Bronchial epithelial cell (primary cell): ENCODE data around the gene CARS1. TPM values are rescaled to one million over a fixed set of nuclear protein-coding genes. Genes with fewer than 3 reads are reported as not detected.

Experiments used
- DNase-seq: peaks from one replicate; pipeline ENCODE4 v3.0.0-alpha.2; 2010; ENCODE audit warnings: low read depth
- FAIRE-seq: peaks from 2 replicates; lab custom pipeline; 2011; peaks lifted over from hg19 to GRCh38; lab: Jason Lieb, UNC
- H3K27me3 ChIP-seq: 2 replicates; pipeline ENCODE4 v1.5.1; 2011; ENCODE audit warnings: low read length; ENCODE audit not compliant: control insufficient read depth, insufficient read depth
- H3K36me3 ChIP-seq: 2 replicates; pipeline ENCODE4 v1.5.1; 2011; ENCODE audit warnings: low read length; ENCODE audit not compliant: control insufficient read depth, insufficient read depth
- H3K4me3 ChIP-seq: 2 replicates; pipeline ENCODE4 v1.5.1; 2011; ENCODE audit warnings: mild to moderate bottlenecking, low read depth, low read length, control low read depth
- total RNA-seq: library from RNA; depleted of rRNA; stranded (reverse); fragments of >200 nt; gene quantifications from 2 replicates; pipeline ENCODE4 v1.2.1, GENCODE V29; 2014
- TF ChIP-seq, protein P1 (sequence below): IDR thresholded peaks from 2 replicates; pipeline ENCODE4 v1.5.1; 2011; ENCODE audit warnings: mild to moderate bottlenecking, moderate library complexity, low read length, control low read depth, inconsistent platforms; ENCODE audit not compliant: insufficient read depth, severe bottlenecking

Gene CARS1
- total RNA-seq, 1 donor from 2014 or later = 113 TPM

DNA sequence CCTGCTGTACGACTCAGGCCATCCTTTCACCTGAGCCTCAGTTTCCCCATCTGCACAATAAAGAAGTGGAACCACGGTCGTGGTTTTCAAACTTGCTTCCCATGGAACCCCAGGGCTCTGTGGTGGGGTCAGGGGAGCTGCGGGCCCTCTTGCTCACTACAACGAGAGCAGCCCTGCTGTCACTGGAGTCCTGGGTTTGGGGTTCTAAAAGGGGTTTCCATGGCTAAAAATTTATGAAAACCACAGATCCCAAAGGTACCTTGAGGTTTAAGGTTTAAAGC is 45.4 kb upstream of the CARS1 start:
- peaks cover 6% of the 10 kb centered on the region for H3K36me3 ChIP-seq
- H3K27me3 ChIP-seq = no peaks in the 10 kb centered on the region
- H3K4me3 ChIP-seq = no peak overlapping the region
- no peak for FAIRE-seq
- no peak for DNase-seq
- TF ChIP-seq, protein P1, sequence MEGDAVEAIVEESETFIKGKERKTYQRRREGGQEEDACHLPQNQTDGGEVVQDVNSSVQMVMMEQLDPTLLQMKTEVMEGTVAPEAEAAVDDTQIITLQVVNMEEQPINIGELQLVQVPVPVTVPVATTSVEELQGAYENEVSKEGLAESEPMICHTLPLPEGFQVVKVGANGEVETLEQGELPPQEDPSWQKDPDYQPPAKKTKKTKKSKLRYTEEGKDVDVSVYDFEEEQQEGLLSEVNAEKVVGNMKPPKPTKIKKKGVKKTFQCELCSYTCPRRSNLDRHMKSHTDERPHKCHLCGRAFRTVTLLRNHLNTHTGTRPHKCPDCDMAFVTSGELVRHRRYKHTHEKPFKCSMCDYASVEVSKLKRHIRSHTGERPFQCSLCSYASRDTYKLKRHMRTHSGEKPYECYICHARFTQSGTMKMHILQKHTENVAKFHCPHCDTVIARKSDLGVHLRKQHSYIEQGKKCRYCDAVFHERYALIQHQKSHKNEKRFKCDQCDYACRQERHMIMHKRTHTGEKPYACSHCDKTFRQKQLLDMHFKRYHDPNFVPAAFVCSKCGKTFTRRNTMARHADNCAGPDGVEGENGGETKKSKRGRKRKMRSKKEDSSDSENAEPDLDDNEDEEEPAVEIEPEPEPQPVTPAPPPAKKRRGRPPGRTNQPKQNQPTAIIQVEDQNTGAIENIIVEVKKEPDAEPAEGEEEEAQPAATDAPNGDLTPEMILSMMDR = no peak

GRCh38 chr11:3101921-3102640 is 44.9 kb upstream of the CARS1 start:
- no peak for FAIRE-seq
- no peaks in the 10 kb centered on the region for H3K27me3 ChIP-seq
- H3K36me3 ChIP-seq = peaks cover 4% of the 10 kb centered on the region
- DNase-seq = no peak
- TF ChIP-seq, protein P1 = no peak
- no peak overlapping the region for H3K4me3 ChIP-seq

DNA sequence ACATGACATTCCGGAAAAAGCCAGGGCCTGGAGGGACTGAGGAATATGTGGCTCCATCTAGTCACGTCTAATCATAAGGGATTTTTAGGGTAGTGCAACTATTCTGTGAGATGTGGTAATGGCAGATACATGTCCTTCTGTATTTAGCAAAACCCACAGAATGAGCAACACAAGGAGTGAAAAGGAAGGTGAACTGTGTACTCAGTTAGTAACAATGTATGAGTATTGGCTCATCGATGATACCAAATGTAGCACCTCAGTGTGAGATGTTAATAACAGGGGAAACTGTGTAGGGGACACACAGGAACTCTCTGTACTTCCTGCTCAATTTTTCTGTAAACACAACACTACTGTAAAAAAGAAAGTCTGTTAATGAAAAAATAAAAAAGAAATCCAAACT is 42.0 kb upstream of the CARS1 start:
- TF ChIP-seq, protein P1 = no peak
- DNase-seq = no peak
- FAIRE-seq = no peak
- H3K36me3 ChIP-seq = peaks cover 6% of the 10 kb centered on the region
- H3K4me3 ChIP-seq = no peak overlapping the region
- H3K27me3 ChIP-seq = no peaks in the 10 kb centered on the region

GRCh38 chr11:3096909-3097530 is 39.8 kb upstream of the CARS1 start:
- DNase-seq = no peak
- no peaks in the 10 kb centered on the region for H3K27me3 ChIP-seq
- peaks cover 7% of the 10 kb centered on the region for H3K36me3 ChIP-seq
- no peak for FAIRE-seq
- H3K4me3 ChIP-seq = no peak overlapping the region
- TF ChIP-seq, protein P1 = no peak

GRCh38 chr11:3095712-3096361 is 38.6 kb upstream of the CARS1 start:
- DNase-seq (peak; percentile 70), FAIRE-seq (no peak)
- Histone ChIP-seq H3K36me3 (peaks cover 7% of the 10 kb centered on the region), H3K4me3 (no peak overlapping the region), H3K27me3 (no peaks in the 10 kb centered on the region)
- TF ChIP-seq, protein P1 = no peak
